Duodenal mucosa (tissue), 2 donors: ENCODE measurements around the gene LOXHD1.

ENCODE experiments used
- H3K27ac ChIP-seq: one replicate; pipeline ENCODE4 v1.7.0; 2013; ENCODE audit warnings: low read depth, low read length
- H3K27me3 ChIP-seq, 2 donors: one replicate each; pipeline ENCODE4 v1.7.0; 2013; ENCODE audit warnings: low read length in 2 of 2, control low read depth in 1 of 2; ENCODE audit not compliant: insufficient read depth in 2 of 2, control insufficient read depth in 1 of 2
- H3K36me3 ChIP-seq, 2 donors: one replicate each; pipeline ENCODE4 v1.7.0; 2013; ENCODE audit warnings: low read length in 2 of 2, control low read depth in 1 of 2; ENCODE audit not compliant: insufficient read depth in 2 of 2, control insufficient read depth in 1 of 2
- H3K4me1 ChIP-seq, 2 donors: one replicate each; pipeline ENCODE4 v1.7.0; 2013; ENCODE audit warnings: low read length in 2 of 2, control low read depth in 1 of 2; ENCODE audit not compliant: insufficient read depth in 2 of 2, control insufficient read depth in 1 of 2
- H3K4me3 ChIP-seq, 2 donors: one replicate each; pipeline ENCODE4 v1.7.0; 2013; ENCODE audit warnings: low read length in 2 of 2, low read depth in 1 of 2
- H3K9ac ChIP-seq, 2 donors: one replicate each; pipeline ENCODE4 v1.7.0; 2013; ENCODE audit warnings: low read length in 2 of 2, low read depth in 1 of 2
- H3K9me3 ChIP-seq, 2 donors: one replicate each; pipeline ENCODE4 v1.7.0; 2013; ENCODE audit warnings: low read length in 2 of 2, control low read depth in 1 of 2; ENCODE audit not compliant: control insufficient read depth in 1 of 2

LOXHD1 gene

GRCh38 chr18:46657115-46657955, at the start of gene LOXHD1:
LOXHD1 (minus strand) TSS chr18:46657220; CDS start chr18:46657033, 187 bp downstream.
- H3K9ac ChIP-seq: no peak within 1 kb of the TSS

GRCh38 chr18:46705521-46705920, 48.5 kb upstream of the LOXHD1 start:
- no peaks in the 10 kb centered on the region for H3K4me1 ChIP-seq
- no peaks in the 10 kb centered on the region for H3K27me3 ChIP-seq
- H3K27ac ChIP-seq: no peak overlapping the region
- H3K9me3 ChIP-seq: no peaks in the 10 kb centered on the region
- no peaks in the 10 kb centered on the region for H3K36me3 ChIP-seq
- no peak overlapping the region for H3K9ac ChIP-seq
- no peak overlapping the region for H3K4me3 ChIP-seq

More at GRCh38 chr18:46657115-46657955, at the start of gene LOXHD1:
- no peaks in the 10 kb centered on the region for H3K9me3 ChIP-seq
- no peaks in the 10 kb centered on the region for H3K27me3 ChIP-seq
- H3K36me3 ChIP-seq: no peaks in the 10 kb centered on the region
- no peak within 1 kb of the TSS for H3K27ac ChIP-seq
- no peaks in the 10 kb centered on the region for H3K4me1 ChIP-seq
- H3K4me3 ChIP-seq: no peak within 1 kb of the TSS

GRCh38 chr18:46704816-46705215, 47.8 kb upstream of the LOXHD1 start:
- Histone ChIP-seq H3K4me3 (no peak overlapping the region), H3K27ac (no peak overlapping the region), H3K27me3 (no peaks in the 10 kb centered on the region), H3K9ac (no peak overlapping the region), H3K36me3 (no peaks in the 10 kb centered on the region), H3K4me1 (no peaks in the 10 kb centered on the region), H3K9me3 (no peaks in the 10 kb centered on the region)

DNA sequence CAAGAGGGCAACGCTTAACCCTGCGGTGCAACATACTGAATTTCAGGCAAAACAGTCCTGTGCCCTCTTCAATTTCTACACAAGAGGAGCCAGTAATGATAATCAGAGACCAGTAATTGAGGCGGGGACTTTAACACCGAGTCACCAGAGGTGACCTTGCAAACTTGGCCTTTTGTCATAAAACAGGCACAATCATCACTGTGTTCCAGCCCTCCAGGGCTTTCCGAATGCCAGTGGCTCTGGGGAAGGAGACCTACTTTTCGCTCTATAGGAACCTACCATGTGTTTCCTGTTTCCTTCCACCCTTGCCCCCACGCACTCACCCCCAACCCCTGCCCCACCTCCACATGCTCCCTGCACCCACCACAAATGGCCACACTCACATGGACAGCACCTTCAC, 47.2 kb upstream of the LOXHD1 start:
- Histone ChIP-seq H3K9me3 (no peaks in the 10 kb centered on the region), H3K36me3 (no peaks in the 10 kb centered on the region), H3K4me1 (no peaks in the 10 kb centered on the region), H3K27ac (no peak overlapping the region), H3K9ac (no peak overlapping the region), H3K4me3 (no peak overlapping the region), H3K27me3 (no peaks in the 10 kb centered on the region)

- no peaks in the 10 kb centered on the region for H3K9me3 ChIP-seq
These were observed 45.5 kb upstream of the LOXHD1 start for GRCh38 chr18:46702471-46702870.

GRCh38 chr18:46700066-46700824, 43.2 kb upstream of the LOXHD1 start:
- Histone ChIP-seq H3K9ac (no peak overlapping the region), H3K27ac (no peak overlapping the region), H3K4me3 (no peak overlapping the region), H3K4me1 (no peaks in the 10 kb centered on the region), H3K9me3 (no peaks in the 10 kb centered on the region), H3K27me3 (no peaks in the 10 kb centered on the region), H3K36me3 (no peaks in the 10 kb centered on the region)

More at GRCh38 chr18:46702471-46702870, 45.5 kb upstream of the LOXHD1 start:
- H3K4me1 ChIP-seq: no peaks in the 10 kb centered on the region
- no peaks in the 10 kb centered on the region for H3K27me3 ChIP-seq
- no peak overlapping the region for H3K4me3 ChIP-seq
- H3K36me3 ChIP-seq: no peaks in the 10 kb centered on the region
- no peak overlapping the region for H3K9ac ChIP-seq
- no peak overlapping the region for H3K27ac ChIP-seq

- Histone ChIP-seq H3K27ac (no peak overlapping the region), H3K9me3 (no peaks in the 10 kb centered on the region), H3K4me1 (no peaks in the 10 kb centered on the region), H3K9ac (no peak overlapping the region), H3K27me3 (peaks cover 0 to 4% of the 10 kb centered on the region in 2 donors), H3K36me3 (no peaks in the 10 kb centered on the region), H3K4me3 (no peak overlapping the region)
These were observed 39.7 kb upstream of the LOXHD1 start for GRCh38 chr18:46696702-46697101.

DNA sequence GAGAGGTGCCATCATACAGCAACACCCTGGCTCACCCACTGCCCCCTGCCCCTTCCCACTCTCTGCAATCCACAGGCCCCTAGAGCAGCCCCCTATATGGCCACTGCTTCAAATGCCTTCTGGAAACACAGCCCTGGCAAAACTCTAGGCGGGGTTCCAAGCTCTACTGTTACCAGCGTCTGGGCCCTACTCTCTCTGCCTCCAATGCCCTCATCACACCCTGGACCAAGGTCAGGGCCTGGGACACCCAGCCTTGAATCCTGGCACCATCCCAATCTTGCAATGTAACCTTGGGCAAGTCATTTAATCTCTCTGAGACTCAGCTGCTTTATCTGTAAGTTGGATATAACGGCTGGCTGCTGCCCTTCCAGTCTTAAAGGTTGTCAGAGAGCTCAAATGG, 39.2 kb upstream of the LOXHD1 start:
- Histone ChIP-seq H3K27me3 (peaks cover 0 to 4% of the 10 kb centered on the region in 2 donors), H3K36me3 (no peaks in the 10 kb centered on the region), H3K9me3 (no peaks in the 10 kb centered on the region), H3K4me3 (no peak overlapping the region), H3K27ac (no peak overlapping the region), H3K4me1 (no peaks in the 10 kb centered on the region), H3K9ac (no peak overlapping the region)

- peaks cover 0 to 4% of the 10 kb centered on the region in 2 donors for H3K27me3 ChIP-seq
- H3K4me1 ChIP-seq: no peaks in the 10 kb centered on the region
- H3K27ac ChIP-seq: no peak overlapping the region
- H3K4me3 ChIP-seq: no peak overlapping the region
- H3K36me3 ChIP-seq: no peaks in the 10 kb centered on the region
- H3K9me3 ChIP-seq: no peaks in the 10 kb centered on the region
- H3K9ac ChIP-seq: no peak overlapping the region
These were observed 37.0 kb upstream of the LOXHD1 start for GRCh38 chr18:46693996-46694395.

DNA sequence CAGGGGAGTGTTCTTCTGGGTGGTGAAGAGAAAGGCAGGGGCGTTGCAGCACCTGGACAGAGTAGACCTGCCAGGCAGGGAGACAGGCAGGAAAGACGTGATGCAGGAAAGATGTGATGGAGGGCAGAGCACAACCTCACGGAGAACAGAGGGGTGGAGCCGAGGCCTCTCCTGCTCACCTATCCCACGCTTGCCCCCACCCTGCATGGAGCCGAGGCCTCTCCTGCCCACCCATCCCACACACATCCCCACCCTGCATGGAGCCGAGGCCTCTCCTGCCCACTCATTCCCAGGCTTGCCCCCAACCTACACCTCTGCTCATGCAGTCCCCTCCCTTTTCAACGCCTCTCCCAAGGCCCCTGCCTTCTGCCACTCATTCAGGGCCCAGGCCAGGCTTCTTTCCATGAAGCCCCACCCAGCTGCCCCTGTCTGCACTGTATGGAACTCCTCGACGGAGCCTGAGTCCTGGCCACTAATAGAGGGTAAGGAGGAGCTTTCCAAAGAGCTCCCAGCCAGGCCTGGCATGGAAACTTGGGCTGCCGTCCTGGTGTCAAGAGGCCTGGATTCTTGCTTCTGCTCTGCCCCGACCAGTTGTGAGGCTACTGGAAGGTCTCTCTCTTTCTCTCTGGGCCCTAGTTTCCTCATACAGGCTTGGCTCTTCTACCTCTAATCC, 32.0 kb upstream of the LOXHD1 start:
- H3K27ac ChIP-seq: no peak overlapping the region
- H3K36me3 ChIP-seq: no peaks in the 10 kb centered on the region
- H3K9me3 ChIP-seq: no peaks in the 10 kb centered on the region
- H3K9ac ChIP-seq: no peak overlapping the region
- H3K4me3 ChIP-seq: no peak overlapping the region
- H3K4me1 ChIP-seq: no peaks in the 10 kb centered on the region
- H3K27me3 ChIP-seq: peaks cover 0 to 4% of the 10 kb centered on the region in 2 donors
